NCI-H2171 (cell line): ENCODE measurements around the gene KAZN.

Source experiments
- DNase-seq: peaks from one replicate; lab custom pipeline; 2025; lab: John Stamatoyannopoulos, UW

KAZN gene

DNA sequence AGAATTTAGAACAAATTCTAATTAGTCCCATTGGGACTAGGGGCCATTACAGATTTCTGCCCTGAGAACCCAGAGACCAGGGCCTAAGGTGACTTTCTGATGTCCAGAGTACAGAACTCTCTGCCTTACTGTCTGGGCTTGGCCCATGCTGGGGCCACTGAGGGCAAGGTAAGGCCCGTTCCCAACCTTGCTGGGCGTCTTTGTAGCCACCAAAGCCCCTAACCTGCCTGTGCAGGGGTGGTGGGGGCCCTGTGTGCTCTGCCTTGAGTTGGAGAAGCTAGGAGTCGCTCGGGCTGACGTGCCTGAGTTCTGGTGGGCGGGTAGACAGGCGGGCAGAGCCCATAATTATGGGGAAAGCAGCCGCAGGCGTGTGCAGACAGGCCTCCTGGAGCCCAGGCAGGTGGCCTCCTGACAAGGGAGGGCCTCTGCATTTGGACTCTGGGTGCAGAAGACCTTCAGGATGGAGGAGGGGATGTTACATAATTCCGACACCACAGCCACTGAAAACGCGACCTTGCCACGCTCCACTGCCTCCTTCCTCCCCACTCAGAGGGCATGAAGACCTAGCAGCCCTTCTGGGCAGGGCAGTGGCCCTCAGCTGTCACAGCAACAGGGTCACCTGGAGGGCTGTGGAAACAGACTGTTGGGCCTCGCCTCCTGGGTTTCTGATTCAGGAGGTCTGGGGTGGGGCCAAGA, 315.1 kb downstream of the KAZN start:
- peak; percentile 56 for DNase-seq

- no peak for DNase-seq
Observed at GRCh38 chr1:14914351-14914988, 316.0 kb downstream of the KAZN start.

DNA sequence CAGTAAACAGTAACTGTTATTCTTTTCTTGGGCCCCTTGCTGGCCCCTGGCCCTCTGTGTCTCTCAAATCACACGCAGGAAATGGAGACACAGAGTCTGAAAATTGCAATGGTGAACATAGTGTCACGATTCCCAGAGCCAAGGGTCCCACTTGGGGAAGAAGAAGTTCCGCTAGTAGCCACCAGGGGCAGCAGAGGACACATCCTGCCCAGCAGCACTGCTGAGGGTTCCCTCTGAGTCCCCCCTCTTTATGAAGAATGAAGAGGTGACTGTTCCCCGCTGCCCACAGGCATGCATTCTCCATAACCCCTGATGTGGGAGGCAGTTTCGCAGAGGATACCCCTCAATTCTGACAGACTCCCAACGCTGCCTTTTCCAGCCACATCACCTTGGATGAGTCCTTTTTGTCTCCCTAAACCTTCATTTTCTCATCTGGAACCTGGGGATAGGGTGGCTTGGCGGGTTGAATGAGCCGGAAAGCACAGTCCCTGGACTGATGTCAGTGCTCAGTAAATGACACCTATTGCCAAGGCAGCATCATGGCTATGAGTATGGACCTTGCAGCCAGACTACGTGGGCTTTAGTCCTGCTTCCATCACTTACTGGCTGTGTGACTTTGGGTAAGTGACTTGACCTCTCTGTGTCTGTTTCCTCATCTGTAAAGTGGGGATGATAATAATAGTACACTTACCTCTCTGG, 317.0 kb downstream of the KAZN start:
- no peak for DNase-seq

DNA sequence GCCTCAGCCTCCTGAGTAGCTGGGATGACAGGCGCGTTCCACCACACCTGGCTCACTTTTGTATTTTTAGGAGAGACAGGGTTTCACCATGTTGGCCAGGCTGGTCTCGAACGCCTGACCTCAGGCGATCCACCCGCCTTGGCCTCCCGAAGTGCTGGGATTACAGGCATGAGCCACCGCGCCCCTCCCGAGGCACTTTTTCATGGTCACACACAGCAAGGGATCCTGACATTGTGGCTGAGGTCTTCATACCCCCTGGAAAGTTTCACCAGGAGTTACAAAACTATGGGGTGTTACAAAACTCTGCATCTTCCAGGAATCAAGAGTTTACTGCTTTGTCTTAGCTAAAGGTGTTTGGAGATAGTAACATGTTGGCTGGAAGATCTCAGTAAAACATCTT, 320.8 kb downstream of the KAZN start:
- DNase-seq = no peak

DNA sequence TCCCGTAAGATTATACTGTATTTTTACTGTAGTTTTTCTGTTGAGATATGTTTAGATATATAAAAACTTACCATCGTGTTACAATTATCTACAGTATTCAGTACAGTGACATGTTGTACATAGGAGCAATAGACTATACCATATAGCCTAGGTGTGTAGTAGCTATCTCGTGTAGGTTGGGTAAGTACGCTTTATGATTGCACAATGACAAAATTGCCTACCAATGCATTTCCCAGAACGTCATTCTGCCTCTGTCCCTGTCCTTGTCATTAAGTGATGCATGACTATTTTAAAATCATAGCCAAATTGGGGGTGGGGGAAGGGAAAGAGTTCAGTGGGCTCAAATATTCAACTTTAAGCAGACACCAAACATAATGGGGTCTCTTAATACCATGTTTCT, 321.3 kb downstream of the KAZN start:
- DNase-seq = no peak

GRCh38 chr1:14921057-14921456, 322.6 kb downstream of the KAZN start:
- no peak for DNase-seq

- no peak for DNase-seq
Observed at GRCh38 chr1:14922942-14923726, 324.6 kb downstream of the KAZN start.

GRCh38 chr1:14923727-14924452, 325.4 kb downstream of the KAZN start:
- peak; percentile 29 for DNase-seq

DNA sequence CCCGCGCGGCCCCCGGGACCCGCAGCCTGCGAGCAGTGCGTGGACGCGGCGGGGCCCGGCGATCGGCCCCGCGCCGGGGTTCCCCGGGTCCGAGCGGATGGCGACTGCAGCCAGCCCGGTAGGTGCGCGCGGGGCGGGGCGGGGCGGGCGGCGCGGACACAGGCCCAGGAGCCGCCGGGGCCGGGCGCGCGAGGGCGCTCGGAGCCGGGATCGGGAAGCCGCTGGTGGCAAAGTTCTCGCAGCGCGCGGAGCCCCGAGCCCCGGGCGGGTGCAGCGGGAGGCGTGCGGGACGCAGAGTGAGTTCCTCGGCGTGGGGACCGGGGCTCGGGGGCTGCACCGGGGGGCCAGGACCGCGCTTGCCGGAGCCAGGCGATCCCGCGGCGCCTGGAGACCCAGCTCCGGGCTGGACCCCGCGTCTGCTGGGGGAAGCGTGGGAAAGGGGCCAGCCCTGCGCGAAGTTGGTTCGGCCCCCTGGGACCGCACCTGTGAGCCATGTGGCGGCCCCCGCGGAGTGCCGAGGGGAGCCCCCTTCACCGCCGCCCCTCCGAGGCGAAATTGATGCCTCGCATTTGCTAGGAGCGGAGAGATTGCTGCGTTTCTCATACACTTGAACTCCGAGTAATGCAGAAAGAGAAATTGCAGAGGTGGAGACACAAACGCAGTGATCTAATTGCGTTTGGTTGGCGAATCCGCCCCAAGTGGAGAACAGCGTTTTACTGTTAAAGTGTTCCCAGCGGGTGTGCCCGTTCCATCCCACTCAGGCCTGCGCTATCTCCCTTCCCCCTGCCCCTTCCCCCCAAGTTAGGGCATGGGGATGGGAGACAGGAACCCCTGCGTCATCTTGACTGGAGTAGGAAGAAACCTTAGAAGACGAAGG, 326.2 kb downstream of the KAZN start:
- DNase-seq = no peak

GRCh38 chr1:14925336-14926136, 327.1 kb downstream of the KAZN start:
- no peak for DNase-seq

- no peak for DNase-seq
Observed at GRCh38 chr1:14926229-14926628, 327.7 kb downstream of the KAZN start.

DNA sequence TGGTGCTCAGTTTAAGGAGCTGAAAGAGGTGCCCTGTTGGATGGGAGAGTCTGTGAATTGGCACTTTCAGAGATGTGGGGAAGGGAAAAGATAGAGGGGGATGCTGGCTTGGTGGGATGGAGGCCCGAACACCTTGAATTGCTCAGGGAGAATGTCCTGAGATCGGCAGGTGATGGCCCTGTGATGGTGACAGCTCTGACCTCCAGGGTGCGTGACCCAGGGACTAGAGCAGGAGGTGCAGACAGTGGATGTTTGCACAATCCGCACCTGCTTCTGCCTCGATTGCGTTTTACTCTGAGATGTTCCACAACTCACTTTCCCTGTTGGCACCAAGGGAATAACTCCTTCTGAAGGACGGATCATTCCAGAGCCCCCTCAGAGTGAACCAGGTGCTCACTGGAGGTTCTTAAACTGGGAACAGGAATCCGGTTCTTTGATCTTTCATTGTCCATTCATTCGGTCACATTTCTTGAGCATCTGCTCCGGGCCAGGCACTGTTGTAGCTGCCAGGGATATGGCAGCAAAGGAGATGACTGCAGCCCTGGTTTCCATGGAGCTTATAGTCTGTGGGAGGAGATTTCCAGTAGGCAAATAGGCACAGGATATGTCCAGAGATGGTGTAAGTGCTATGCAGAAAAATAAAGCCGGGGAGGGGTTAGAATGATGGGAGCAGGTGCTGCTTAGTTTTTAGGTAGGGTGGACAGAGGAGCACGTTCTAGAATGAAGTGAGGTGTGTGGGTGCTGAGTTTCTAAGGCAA, 328.5 kb downstream of the KAZN start:
- DNase-seq = no peak

- no peak for DNase-seq
Observed at GRCh38 chr1:14928412-14928811, 329.9 kb downstream of the KAZN start.

DNA sequence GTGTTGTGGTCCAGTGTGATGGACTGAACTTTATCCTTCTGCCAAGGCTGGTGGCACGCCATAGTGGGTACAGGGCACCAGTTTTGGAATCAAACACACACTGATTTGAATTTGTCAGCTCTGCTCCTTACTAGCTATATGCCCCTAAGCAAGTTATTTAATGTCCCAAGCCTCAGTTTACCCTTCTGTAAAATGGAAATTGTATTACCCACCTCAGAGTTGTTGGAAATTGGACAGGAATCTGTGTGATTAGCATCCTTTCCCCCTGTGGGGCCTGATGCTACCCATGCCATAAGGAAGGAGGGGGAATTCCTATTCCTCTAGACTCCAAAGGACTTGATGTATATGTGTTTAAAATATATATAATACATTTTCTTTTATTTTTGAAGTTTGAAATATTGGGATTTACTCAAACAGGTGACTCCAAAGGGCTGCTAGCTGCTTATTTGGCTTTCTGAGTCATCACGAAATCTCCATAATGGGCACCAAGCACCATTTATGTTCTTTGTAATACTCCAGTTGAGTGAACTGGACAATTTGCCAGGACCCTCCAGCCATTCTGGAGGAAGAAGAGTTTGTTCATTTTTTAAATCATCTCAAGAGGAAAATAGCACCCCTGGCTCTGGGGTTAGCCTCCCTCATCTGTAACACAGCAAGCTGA, 330.5 kb downstream of the KAZN start:
- no peak for DNase-seq

- peak; percentile 55 for DNase-seq
Observed at GRCh38 chr1:14929547-14930246, 331.2 kb downstream of the KAZN start.

DNA sequence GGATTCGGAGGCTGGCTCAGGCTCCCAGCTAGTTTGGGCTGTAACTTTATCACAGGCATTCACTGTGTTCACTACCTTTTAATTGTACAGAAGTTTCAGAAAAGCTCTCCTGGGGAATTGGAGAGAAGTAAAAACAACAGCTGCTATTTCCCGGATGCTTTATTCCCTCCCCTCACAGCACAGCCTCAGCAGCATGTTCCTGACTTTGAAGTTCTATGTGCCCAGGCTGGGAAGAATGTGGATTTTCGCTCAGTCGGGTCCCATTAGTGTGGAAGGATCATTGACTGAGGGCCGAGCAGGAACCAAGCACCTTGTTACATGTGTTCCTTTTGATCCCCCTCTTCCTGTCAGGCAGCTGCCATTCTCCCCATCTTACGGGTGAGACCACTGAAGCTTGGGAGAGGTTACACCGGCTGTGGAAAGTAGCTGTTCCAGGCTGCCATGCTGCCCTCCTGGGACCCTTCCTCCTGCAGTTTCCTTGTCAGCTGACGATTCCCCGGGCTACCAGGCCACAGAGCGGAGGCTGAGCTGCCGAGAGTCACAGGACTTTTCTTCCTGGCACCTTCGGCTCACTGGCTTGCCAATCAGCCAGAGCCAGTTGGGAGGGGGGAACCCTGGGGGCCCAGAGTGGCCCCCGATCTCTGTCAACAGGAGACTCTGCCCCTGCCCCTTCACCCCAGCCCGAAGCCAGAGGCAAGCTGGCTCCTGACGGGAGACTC, 331.9 kb downstream of the KAZN start:
- DNase-seq = peak; percentile 61

GRCh38 chr1:14932034-14932638, 333.7 kb downstream of the KAZN start:
- no peak for DNase-seq
